Upper lobe of left lung (tissue), 6 donors: ENCODE results near the gene RASD2. TPM values are rescaled to one million over a fixed set of nuclear protein-coding genes. Genes with fewer than 3 reads are reported as not detected.
A peak's percentile ranks its signal among the peaks of the same experiment; 100 is the strongest.

ENCODE experiments used
- ATAC-seq, 2 donors: fragments of 200-7000 bp; cut with Tn5 transposase; one replicate each; pipeline ENCODE4 v1.9.1; 2022; ENCODE audit warnings: mild to moderate bottlenecking in 2 of 2, moderate library complexity in 2 of 2; ENCODE audit not compliant: low FRiP score in 2 of 2
- DNase-seq, 2 donors: peaks; one replicate each; pipeline ENCODE4 v3.0.0-alpha.2; 2019 to 2020
- H3K27ac ChIP-seq, 4 donors: fragments of 200-600 bp; sonication (generic); one replicate each; pipeline ENCODE4 v1.5.1; 2016 to 2019
- H3K27me3 ChIP-seq, 4 donors: fragments of 200-600 bp; sonication (generic); one replicate each; pipeline ENCODE4 v1.5.1; 2017 to 2019
- H3K36me3 ChIP-seq, 4 donors: fragments of 200-600 bp; sonication (generic); one replicate each; pipeline ENCODE4 v1.5.1; 2016 to 2019
- H3K4me1 ChIP-seq, 4 donors: fragments of 200-600 bp; sonication (generic); one replicate each; pipeline ENCODE4 v1.5.1; 2018 to 2019
- H3K4me3 ChIP-seq, 4 donors: fragments of 200-600 bp; sonication (generic); one replicate each; pipeline ENCODE4 v1.5.1; 2017 to 2019; ENCODE audit warnings: mild to moderate bottlenecking in 2 of 4, moderate library complexity in 1 of 4
- H3K9me3 ChIP-seq, 4 donors: fragments of 200-600 bp; sonication (generic); one replicate each; pipeline ENCODE4 v1.5.1; 2018 to 2019
- CTCF ChIP-seq, 6 experiments: fragments of 450-650 bp in 4 of 6; fragments of 200-600 bp in 2 of 6; sonication (generic) in 2 of 6; IDR thresholded peaks; one replicate each; pipeline ENCODE4 v1.5.1; 2016 to 2019; ENCODE audit warnings: antibody characterized with exemption in 6 of 6
- EP300 ChIP-seq, 4 donors: sonication (generic); formaldehyde crosslinking; IDR thresholded peaks; one replicate each; pipeline ENCODE4 v1.5.1; 2017; ENCODE audit warnings: antibody characterized with exemption in 4 of 4, control low read depth in 2 of 4
- POLR2A ChIP-seq, 4 donors: fragments of 450-650 bp; IDR thresholded peaks; one replicate each; pipeline ENCODE4 v1.5.1; 2016 to 2017; ENCODE audit warnings: antibody characterized with exemption in 4 of 4, mild to moderate bottlenecking in 2 of 4
- POLR2AphosphoS5 ChIP-seq, 2 donors: sonication (generic); formaldehyde crosslinking; IDR thresholded peaks; one replicate each; pipeline ENCODE4 v1.5.1; 2017; ENCODE audit warnings: antibody characterized with exemption in 2 of 2
- WGBS, 2 donors: methylation state at CpG; one replicate each; pipeline ENCODE4 v1.1.5; 2017 to 2018; 5-methylcytosine and 5-hydroxymethylcytosine counted together
- total RNA-seq, 6 donors: library from RNA; depleted of rRNA in 4 of 6; stranded (reverse); fragments of >200 nt in 4 of 6; gene quantifications; one replicate each; pipeline versions ENCODE4 v1.1.0 to v1.2.1, GENCODE V29; 2016 to 2021
- donor health status: DM: no; HTN: no; CAD: no; lungs with moderate emphysema.
- donor health status: DM: no; HTN: yes; CAD: no; lungs with severe emphysema.

The RASD2 gene
- total RNA-seq, 6 donors from 2014 or later, result 0.49 to 4.2 (median 1.7) TPM

DNA sequence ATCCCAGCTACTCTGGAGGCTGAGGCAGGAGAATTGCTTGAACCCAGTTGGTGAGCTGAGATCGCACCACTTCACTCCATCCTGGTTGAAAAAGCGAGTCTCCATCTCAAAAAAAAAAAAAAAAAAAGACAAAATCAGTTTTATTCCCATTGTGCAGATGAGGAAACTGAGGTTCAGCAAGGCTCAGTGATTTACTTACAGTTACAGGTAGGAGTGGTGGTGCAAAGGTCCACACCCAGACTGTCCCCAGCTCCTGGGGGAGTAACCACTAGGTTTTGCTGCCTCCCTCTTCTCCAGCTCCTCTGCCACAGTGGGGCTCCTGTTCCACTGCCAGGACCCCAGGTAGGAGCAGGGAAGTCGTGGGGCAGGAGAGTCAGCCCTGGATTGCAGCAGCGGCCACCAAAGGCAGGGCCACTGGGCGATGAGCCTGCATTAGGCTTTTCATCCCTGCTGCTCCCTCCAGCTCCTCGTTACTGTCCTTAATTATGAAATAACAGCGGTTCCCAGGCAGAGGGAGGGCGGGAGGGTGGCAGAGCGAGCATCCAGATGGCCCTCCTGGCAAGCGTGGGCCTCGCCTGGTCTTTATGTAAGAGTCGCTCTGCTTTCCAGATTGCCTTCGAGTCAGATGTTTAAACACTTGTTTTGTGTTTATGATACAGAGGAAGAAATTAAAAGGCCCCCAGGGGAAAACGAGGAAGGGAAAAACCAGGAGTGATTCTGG, 15.5 kb upstream of the RASD2 start:
- Histone ChIP-seq H3K36me3 (no peaks in the 10 kb centered on the region), H3K4me1 (peaks cover 0 to 2% (median 0%) of the 10 kb centered on the region in 4 donors), H3K9me3 (no peaks in the 10 kb centered on the region), H3K4me3 (no peak overlapping the region), H3K27ac (peak overlapping the region in 2 of 4 donors; percentile 16 to 30), H3K27me3 (no peaks in the 10 kb centered on the region)
- no peak for ATAC-seq
- 57 to 68% methylated on average over 14 of the region's 14 CpGs for WGBS, 2 donors
- TF ChIP-seq POLR2AphosphoS5 (IDR thresholded peaks at IDR 0.05), result no peak
- TF ChIP-seq EP300 (IDR thresholded peaks at IDR 0.05), result no peak
- TF ChIP-seq CTCF (IDR thresholded peaks at IDR 0.05), result no peak
- TF ChIP-seq POLR2A (IDR thresholded peaks at IDR 0.05), result no peak
- peak in 1 of 2 donors; percentile 81 for DNase-seq

- WGBS, 2 donors, result 82 to 89% methylated on average over 12 of the region's 12 CpGs
- peak overlapping the region in 3 of 4 donors; percentile 10 to 30 (median 16) for H3K27ac ChIP-seq
Observed at GRCh38 chr22:35525687-35526332, 14.8 kb upstream of the RASD2 start.

DNA sequence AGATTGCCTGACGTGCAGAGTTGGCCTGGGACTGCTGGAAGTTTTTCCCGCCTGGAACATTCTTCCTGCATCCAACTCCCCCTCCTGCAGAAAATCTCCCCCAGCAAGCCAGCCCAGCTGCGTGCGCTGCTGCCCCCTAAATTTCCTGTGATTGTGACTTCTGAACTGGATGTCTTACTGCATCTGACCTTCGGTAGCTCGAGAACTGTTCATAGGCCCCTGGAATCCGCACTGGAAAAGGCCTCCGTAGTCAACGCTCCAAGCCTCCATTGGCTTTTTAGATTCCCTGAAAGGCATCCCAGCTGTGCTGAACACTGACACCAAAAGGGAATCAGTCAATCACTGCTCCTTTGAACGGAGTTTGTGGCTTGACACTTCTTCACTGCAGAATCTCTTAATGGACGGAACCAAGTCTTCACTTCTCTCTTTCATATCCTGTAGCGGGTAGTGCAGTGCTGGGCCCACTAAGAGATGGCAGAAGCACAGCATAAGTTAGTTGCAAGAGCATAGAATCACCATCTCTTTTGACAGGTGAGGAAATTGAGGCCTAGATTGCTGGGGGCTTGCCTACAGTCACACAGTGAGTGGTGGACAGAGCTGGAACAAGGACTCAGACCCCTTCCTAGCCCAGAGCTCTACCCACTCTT, 14.2 kb upstream of the RASD2 start:
- DNase-seq (no peak), ATAC-seq (no peak)
- no peaks in the 10 kb centered on the region for H3K9me3 ChIP-seq
- H3K4me1 ChIP-seq, result peaks cover 0 to 2% (median 0%) of the 10 kb centered on the region in 4 donors
- no peak overlapping the region for H3K4me3 ChIP-seq
- H3K27ac ChIP-seq, result peak overlapping the region in 2 of 4 donors; percentile 10 to 30
- no peaks in the 10 kb centered on the region for H3K27me3 ChIP-seq
- WGBS, 2 donors, result 71 to 80% methylated on average over 12 of the region's 12 CpGs
- TF ChIP-seq POLR2A (IDR thresholded peaks at IDR 0.05), result no peak
- no peak for TF ChIP-seq CTCF (IDR thresholded peaks at IDR 0.05)
- no peak for TF ChIP-seq POLR2AphosphoS5 (IDR thresholded peaks at IDR 0.05)
- no peak for TF ChIP-seq EP300 (IDR thresholded peaks at IDR 0.05)
- H3K36me3 ChIP-seq, result no peaks in the 10 kb centered on the region

More at GRCh38 chr22:35525687-35526332, 14.8 kb upstream of the RASD2 start:
- ATAC-seq (no peak), DNase-seq (no peak)
- Histone ChIP-seq H3K27me3 (no peaks in the 10 kb centered on the region), H3K9me3 (no peaks in the 10 kb centered on the region), H3K4me3 (no peak overlapping the region), H3K36me3 (no peaks in the 10 kb centered on the region), H3K4me1 (peaks cover 0 to 2% (median 0%) of the 10 kb centered on the region in 4 donors)
- TF ChIP-seq POLR2A (IDR thresholded peaks at IDR 0.05), result no peak
- no peak for TF ChIP-seq EP300 (IDR thresholded peaks at IDR 0.05)
- TF ChIP-seq CTCF (IDR thresholded peaks at IDR 0.05), result no peak
- no peak for TF ChIP-seq POLR2AphosphoS5 (IDR thresholded peaks at IDR 0.05)

DNA sequence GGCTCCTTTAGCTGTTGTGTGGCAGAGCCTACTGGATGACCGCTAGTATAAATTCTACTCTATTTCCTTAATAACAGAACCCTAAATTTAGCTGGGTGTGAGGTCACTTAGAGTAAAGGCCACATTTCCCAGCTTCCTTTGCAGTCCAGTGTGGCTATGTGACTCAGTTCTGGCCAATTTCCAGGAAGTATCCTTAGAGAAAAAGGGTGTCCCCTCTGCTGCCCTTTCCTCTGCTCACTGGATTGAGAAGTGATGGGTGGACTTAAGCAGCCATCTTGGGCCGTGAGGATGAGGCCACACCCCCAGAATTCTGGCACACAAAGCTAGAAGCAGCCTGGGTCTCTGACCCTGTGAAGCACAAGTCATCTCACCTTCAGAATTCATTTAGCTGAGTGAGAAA, 11.7 kb upstream of the RASD2 start:
- 89 to 100% methylated on average over 2 of the region's 2 CpGs for WGBS, 2 donors
- DNase-seq (no peak), ATAC-seq (no peak)
- H3K4me3 ChIP-seq, result no peak overlapping the region
- H3K27me3 ChIP-seq, result no peaks in the 10 kb centered on the region
- no peaks in the 10 kb centered on the region for H3K36me3 ChIP-seq
- H3K9me3 ChIP-seq, result no peaks in the 10 kb centered on the region
- H3K4me1 ChIP-seq, result peaks cover 0 to 2% (median 0%) of the 10 kb centered on the region in 4 donors
- TF ChIP-seq CTCF (IDR thresholded peaks at IDR 0.05) (no peak), POLR2AphosphoS5 (IDR thresholded peaks at IDR 0.05) (no peak), POLR2A (IDR thresholded peaks at IDR 0.05) (no peak), EP300 (IDR thresholded peaks at IDR 0.05) (no peak)
- H3K27ac ChIP-seq, result no peak overlapping the region
